Thyroid gland (tissue), 4 donors: Measurements from ENCODE around the gene APOO. TPM values are rescaled to one million over a fixed set of nuclear protein-coding genes. Genes with fewer than 3 reads are reported as not detected.

Experiments
- DNase-seq, 2 donors: peaks; one replicate each; pipeline ENCODE4 v3.0.0-alpha.2; 2019
- H3K27ac ChIP-seq, 3 donors: fragments of 200-600 bp; sonication (generic); 1 replicate in 2 of 3; 2 replicates in 1 of 3; pipeline ENCODE4 v1.5.1; 2016 to 2019; ENCODE audit warnings: mild to moderate bottlenecking in 1 of 3, moderate library complexity in 1 of 3
- H3K27me3 ChIP-seq: fragments of 200-600 bp; sonication (generic); one replicate; pipeline ENCODE4 v1.5.1; 2019
- H3K36me3 ChIP-seq, 2 donors: fragments of 200-600 bp; sonication (generic); one replicate each; pipeline ENCODE4 v1.5.1; 2016 to 2019
- H3K4me1 ChIP-seq, 2 donors: fragments of 200-600 bp; sonication (generic); one replicate each; pipeline ENCODE4 v1.5.1; 2017 to 2019
- H3K4me3 ChIP-seq, 3 donors: fragments of 200-600 bp; sonication (generic); replicated peaks in 1 of 3; 1 replicate in 2 of 3; 2 replicates in 1 of 3; pipeline ENCODE4 v1.5.1; 2016; ENCODE audit warnings: mild to moderate bottlenecking in 1 of 3
- H3K9me3 ChIP-seq: fragments of 200-600 bp; sonication (generic); one replicate; pipeline ENCODE4 v1.5.1; 2017
- POLR2A ChIP-seq, 2 donors: fragments of 450-650 bp; IDR thresholded peaks; one replicate each; pipeline ENCODE4 v1.6.1; 2017; ENCODE audit warnings: antibody characterized with exemption in 2 of 2, mild to moderate bottlenecking in 2 of 2, moderate library complexity in 1 of 2
- WGBS, 2 donors: methylation state at CpG; one replicate each; pipeline ENCODE4 v1.1.5; 2017; 5-methylcytosine and 5-hydroxymethylcytosine counted together
- intact Hi-C: fragments of 100-400 bp; cut with DNase I; formaldehyde crosslinking; loops from one replicate; pipeline ENCODE4 v1.15.1; 2023
- total RNA-seq, 4 donors: library from RNA; depleted of rRNA; stranded (reverse); fragments of >200 nt; gene quantifications; one replicate each; pipeline ENCODE4 v1.2.3, GENCODE V29; 2016
- TF ChIP-seq, protein P1 (sequence below), 6 experiments: fragments of 200-600 bp in 3 of 6; fragments of 450-650 bp in 3 of 6; sonication (generic) in 3 of 6; IDR thresholded peaks; one replicate each; pipeline ENCODE4 v1.5.1; 2016 to 2019; ENCODE audit warnings: antibody characterized with exemption in 6 of 6, mild to moderate bottlenecking in 2 of 6, inconsistent platforms in 1 of 6, moderate library complexity in 1 of 6

APOO gene
- total RNA-seq, 4 donors from 2014 or later = 12.6 to 34.8 (median 22.5) TPM

- Histone ChIP-seq H3K27ac (no peak overlapping the region), H3K4me1 (no peaks in the 10 kb centered on the region), H3K9me3 (no peaks in the 10 kb centered on the region), H3K27me3 (no peaks in the 10 kb centered on the region), H3K36me3 (no peaks in the 10 kb centered on the region), H3K4me3 (no peak overlapping the region)
- intact Hi-C loops = no loop called here
- DNase-seq = no peak
- TF ChIP-seq, protein P1, sequence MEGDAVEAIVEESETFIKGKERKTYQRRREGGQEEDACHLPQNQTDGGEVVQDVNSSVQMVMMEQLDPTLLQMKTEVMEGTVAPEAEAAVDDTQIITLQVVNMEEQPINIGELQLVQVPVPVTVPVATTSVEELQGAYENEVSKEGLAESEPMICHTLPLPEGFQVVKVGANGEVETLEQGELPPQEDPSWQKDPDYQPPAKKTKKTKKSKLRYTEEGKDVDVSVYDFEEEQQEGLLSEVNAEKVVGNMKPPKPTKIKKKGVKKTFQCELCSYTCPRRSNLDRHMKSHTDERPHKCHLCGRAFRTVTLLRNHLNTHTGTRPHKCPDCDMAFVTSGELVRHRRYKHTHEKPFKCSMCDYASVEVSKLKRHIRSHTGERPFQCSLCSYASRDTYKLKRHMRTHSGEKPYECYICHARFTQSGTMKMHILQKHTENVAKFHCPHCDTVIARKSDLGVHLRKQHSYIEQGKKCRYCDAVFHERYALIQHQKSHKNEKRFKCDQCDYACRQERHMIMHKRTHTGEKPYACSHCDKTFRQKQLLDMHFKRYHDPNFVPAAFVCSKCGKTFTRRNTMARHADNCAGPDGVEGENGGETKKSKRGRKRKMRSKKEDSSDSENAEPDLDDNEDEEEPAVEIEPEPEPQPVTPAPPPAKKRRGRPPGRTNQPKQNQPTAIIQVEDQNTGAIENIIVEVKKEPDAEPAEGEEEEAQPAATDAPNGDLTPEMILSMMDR (IDR thresholded peaks at IDR 0.05) = no peak
- no peak for TF ChIP-seq POLR2A (IDR thresholded peaks at IDR 0.05)
Measured at GRCh38 chrX:23857363-23857762, 50.4 kb downstream of the APOO start.

- H3K27ac ChIP-seq = no peak overlapping the region
- TF ChIP-seq POLR2A (IDR thresholded peaks at IDR 0.05) = no peak
- TF ChIP-seq, protein P1 (IDR thresholded peaks at IDR 0.05) = no peak
- 90 to 91% methylated on average over 4 of the region's 4 CpGs for WGBS, 2 donors
- H3K36me3 ChIP-seq = no peaks in the 10 kb centered on the region
- no peaks in the 10 kb centered on the region for H3K9me3 ChIP-seq
- intact Hi-C loops = no loop called here
- DNase-seq = no peak
- H3K4me1 ChIP-seq = no peaks in the 10 kb centered on the region
- no peak overlapping the region for H3K4me3 ChIP-seq
- no peaks in the 10 kb centered on the region for H3K27me3 ChIP-seq
Measured at GRCh38 chrX:23855569-23855968, 52.2 kb downstream of the APOO start.

- intact Hi-C loops = no loop called here
- TF ChIP-seq, protein P1 (IDR thresholded peaks at IDR 0.05) = no peak
- no peak for TF ChIP-seq POLR2A (IDR thresholded peaks at IDR 0.05)
- Histone ChIP-seq H3K4me3 (no peak overlapping the region), H3K36me3 (no peaks in the 10 kb centered on the region), H3K27me3 (no peaks in the 10 kb centered on the region), H3K27ac (no peak overlapping the region), H3K9me3 (no peaks in the 10 kb centered on the region), H3K4me1 (no peaks in the 10 kb centered on the region)
- 90 to 94% methylated on average over 3 of the region's 3 CpGs for WGBS, 2 donors
- no peak for DNase-seq
Measured at GRCh38 chrX:23854945-23855344, 52.8 kb downstream of the APOO start.

DNA sequence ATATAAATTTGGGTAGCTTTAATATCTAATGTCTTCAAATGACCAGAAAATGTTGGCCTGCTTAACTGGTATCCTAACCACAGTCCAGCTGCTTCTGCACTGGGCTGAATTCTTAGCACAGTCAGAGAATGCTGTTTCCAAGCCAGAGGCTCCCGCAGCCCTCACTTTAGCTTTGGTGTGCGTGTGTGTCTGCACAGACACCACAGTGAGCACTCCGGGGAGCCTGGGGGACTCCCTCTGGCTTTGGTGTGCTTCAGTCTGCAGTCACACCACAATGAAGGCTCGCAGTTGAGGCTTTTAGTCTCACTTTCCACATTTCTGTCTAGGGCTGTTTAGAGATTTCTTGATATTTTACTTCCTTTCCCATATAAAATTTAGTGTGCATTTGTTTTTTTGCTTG lies 53.6 kb downstream of the APOO start:
- no peak overlapping the region for H3K27ac ChIP-seq
- DNase-seq = no peak
- no peaks in the 10 kb centered on the region for H3K36me3 ChIP-seq
- H3K27me3 ChIP-seq = no peaks in the 10 kb centered on the region
- H3K4me1 ChIP-seq = no peaks in the 10 kb centered on the region
- no peaks in the 10 kb centered on the region for H3K9me3 ChIP-seq
- TF ChIP-seq POLR2A (IDR thresholded peaks at IDR 0.05) = no peak
- TF ChIP-seq, protein P1 (IDR thresholded peaks at IDR 0.05) = no peak
- intact Hi-C loops = no loop called here
- H3K4me3 ChIP-seq = no peak overlapping the region
- WGBS, 2 donors = 88 to 89% methylated on average over 3 to 4 of the region's 4 CpGs

GRCh38 chrX:23851544-23851943 lies 56.2 kb downstream of the APOO start:
- DNase-seq = no peak
- no peak for TF ChIP-seq POLR2A (IDR thresholded peaks at IDR 0.05)
- TF ChIP-seq, protein P1 (IDR thresholded peaks at IDR 0.05) = no peak
- no peak overlapping the region for H3K27ac ChIP-seq
- no peaks in the 10 kb centered on the region for H3K36me3 ChIP-seq
- H3K27me3 ChIP-seq = no peaks in the 10 kb centered on the region
- no peaks in the 10 kb centered on the region for H3K9me3 ChIP-seq
- 94% methylated on average over 2 of the region's 2 CpGs for WGBS, 2 donors
- no peak overlapping the region for H3K4me3 ChIP-seq
- H3K4me1 ChIP-seq = no peaks in the 10 kb centered on the region
- intact Hi-C loops = no loop called here
